GF-D8 (cell line): ENCODE results near the gene BRF1.

Source experiments
- DNase-seq: peaks from one replicate; lab custom pipeline; 2025; lab: John Stamatoyannopoulos, UW

Gene BRF1

GRCh38 chr14:105267820-105268548 lies 32.8 kb downstream of the BRF1 start:
- no peak for DNase-seq

- no peak for DNase-seq
Measured at GRCh38 chr14:105261781-105262180, 39.0 kb downstream of the BRF1 start.

GRCh38 chr14:105260959-105261358 lies 39.8 kb downstream of the BRF1 start:
- no peak for DNase-seq

GRCh38 chr14:105258846-105259245 lies 42.0 kb downstream of the BRF1 start:
- DNase-seq = no peak

- DNase-seq = no peak
Measured at GRCh38 chr14:105257464-105257863, 43.3 kb downstream of the BRF1 start.

- DNase-seq = no peak
Measured at GRCh38 chr14:105256292-105256960, 44.4 kb downstream of the BRF1 start.

GRCh38 chr14:105255021-105255507 lies 45.7 kb downstream of the BRF1 start:
- DNase-seq = no peak

GRCh38 chr14:105253329-105253682 lies 47.5 kb downstream of the BRF1 start:
- DNase-seq = no peak

- DNase-seq = no peak
Measured at GRCh38 chr14:105252552-105253328, 48.1 kb downstream of the BRF1 start.

GRCh38 chr14:105251920-105252319 lies 48.9 kb downstream of the BRF1 start:
- DNase-seq = no peak

- DNase-seq = no peak
Measured at GRCh38 chr14:105250986-105251385, 49.8 kb downstream of the BRF1 start.

GRCh38 chr14:105250008-105250366 lies 50.8 kb downstream of the BRF1 start:
- DNase-seq = no peak

- DNase-seq = no peak
Measured at GRCh38 chr14:105249182-105250007, 51.4 kb downstream of the BRF1 start.

GRCh38 chr14:105248368-105249181 lies 52.2 kb downstream of the BRF1 start, which contains the start of gene BTBD6:
BTBD6 (plus strand) TSS chr14:105248533; CDS start chr14:105248712, 179 bp downstream.
- DNase-seq = no peak

- DNase-seq = no peak
Measured at GRCh38 chr14:105247715-105248367, 53.0 kb downstream of the BRF1 start.

GRCh38 chr14:105247026-105247425 lies 53.8 kb downstream of the BRF1 start:
- DNase-seq = no peak

- no peak for DNase-seq
Measured at GRCh38 chr14:105244334-105244733, 56.5 kb downstream of the BRF1 start.

GRCh38 chr14:105241641-105242040 lies 59.2 kb downstream of the BRF1 start:
- no peak for DNase-seq

- DNase-seq = no peak
Measured at GRCh38 chr14:105240811-105241576, 59.8 kb downstream of the BRF1 start.
